Gastrocnemius medialis (tissue), 4 donors: Measurements from ENCODE around the gene CFL2. TPM values are rescaled to one million over a fixed set of nuclear protein-coding genes. Genes with fewer than 3 reads are reported as not detected.
"Not testable (repeated sequence)": the region's sequence is repeated elsewhere in the genome, so short reads cannot be mapped to it uniquely, and the experiment has no call there.

ENCODE experiments used
- ATAC-seq, 2 donors: fragments of 150-250 bp; one replicate each; pipeline ENCODE4 v1.9.1; 2016
- DNase-seq, 2 donors: peaks; one replicate each; pipeline ENCODE4 v3.0.0-alpha.2; 2019
- H3K27ac ChIP-seq, 4 donors: fragments of 200-600 bp; sonication (generic); 1 replicate in 1 of 4; 2 replicates in 3 of 4; pipeline ENCODE4 v1.5.1; 2016 to 2018; ENCODE audit warnings: mild to moderate bottlenecking in 2 of 4, moderate library complexity in 1 of 4
- H3K27me3 ChIP-seq, 3 donors: fragments of 200-600 bp; sonication (generic) in 2 of 3; 1 replicate in 1 of 3; 2 replicates in 2 of 3; pipeline versions ENCODE4 v1.5.1 to v1.6.0; 2016 to 2019; ENCODE audit warnings: mild to moderate bottlenecking in 1 of 3, moderate library complexity in 1 of 3
- H3K36me3 ChIP-seq, 2 donors: fragments of 200-600 bp; sonication (generic) in 1 of 2; one replicate each; pipeline ENCODE4 v1.5.1; 2017 to 2018
- H3K4me1 ChIP-seq, 2 donors: fragments of 200-600 bp; sonication (generic) in 1 of 2; one replicate each; pipeline ENCODE4 v1.5.1; 2016 to 2017; ENCODE audit warnings: mild to moderate bottlenecking in 2 of 2
- H3K4me3 ChIP-seq, 4 donors: fragments of 200-600 bp; sonication (generic) in 3 of 4; 1 replicate in 1 of 4; 2 replicates in 3 of 4; pipeline ENCODE4 v1.5.1; 2016 to 2019; ENCODE audit warnings: mild to moderate bottlenecking in 2 of 4
- H3K9me3 ChIP-seq, 3 donors: fragments of 200-600 bp; sonication (generic) in 2 of 3; 1 replicate in 1 of 3; 2 replicates in 2 of 3; pipeline ENCODE4 v1.5.1; 2016 to 2019
- CTCF ChIP-seq, 5 experiments: fragments of 450-650 bp in 3 of 5; fragments of 200-600 bp in 2 of 5; sonication (generic) in 2 of 5; IDR thresholded peaks in 4 of 5; conservative IDR thresholded peaks in 1 of 5; 1 replicate in 4 of 5; 2 replicates in 1 of 5; pipeline ENCODE4 v1.5.1; 2016 to 2019; ENCODE audit warnings: antibody characterized with exemption in 5 of 5, mild to moderate bottlenecking in 3 of 5, moderate library complexity in 3 of 5
- POLR2A ChIP-seq, 2 donors: fragments of 450-650 bp; IDR thresholded peaks; one replicate each; pipeline ENCODE4 v1.6.1; 2017; ENCODE audit warnings: antibody characterized with exemption in 2 of 2, mild to moderate bottlenecking in 2 of 2, moderate library complexity in 2 of 2
- in situ Hi-C, 4 donors: fragments of 200-750 bp; cut with MboI; loops; one replicate each; pipeline versions ENCODE4 v1.15.0 to v1.8.0; 2017; ENCODE audit warnings: low sequenced_read_pairs in 4 of 4
- intact Hi-C: fragments of 100-400 bp; cut with DNase I; formaldehyde crosslinking; loops from one replicate; pipeline ENCODE4 v1.15.1; 2023; ENCODE audit warnings: low total_unique reads
- total RNA-seq, 4 donors: library from RNA; depleted of rRNA; stranded (reverse); fragments of >200 nt; gene quantifications; one replicate each; pipeline versions ENCODE4 v1.1.0 to v1.2.3, GENCODE V29; 2016

CFL2 gene
- total RNA-seq, 4 donors from 2014 or later, result 331 to 434 (median 371) TPM

- Histone ChIP-seq H3K4me3 (no peak overlapping the region), H3K27ac (no peak overlapping the region), H3K4me1 (no peaks in the 10 kb centered on the region), H3K27me3 (no peaks in the 10 kb centered on the region), H3K9me3 (no peaks in the 10 kb centered on the region), H3K36me3 (peaks cover 0 to 8% of the 10 kb centered on the region in 2 donors)
- intact Hi-C loops, result no loop called here
- TF ChIP-seq CTCF (IDR thresholded peaks at IDR 0.05 in 4 of 5, conservative IDR thresholded peaks at IDR 0.05 in 1 of 5) (no peak), POLR2A (IDR thresholded peaks at IDR 0.05) (no peak)
- DNase-seq (no peak), ATAC-seq (no peak)
- in situ Hi-C loops, result no loop called here
These were observed 35.8 kb upstream of the CFL2 start for GRCh38 chr14:34750233-34750632.

- TF ChIP-seq CTCF (IDR thresholded peaks at IDR 0.05 in 4 of 5, conservative IDR thresholded peaks at IDR 0.05 in 1 of 5) (no peak), POLR2A (IDR thresholded peaks at IDR 0.05) (no peak)
These were observed 35.0 kb upstream of the CFL2 start for GRCh38 chr14:34749408-34749807.

DNA sequence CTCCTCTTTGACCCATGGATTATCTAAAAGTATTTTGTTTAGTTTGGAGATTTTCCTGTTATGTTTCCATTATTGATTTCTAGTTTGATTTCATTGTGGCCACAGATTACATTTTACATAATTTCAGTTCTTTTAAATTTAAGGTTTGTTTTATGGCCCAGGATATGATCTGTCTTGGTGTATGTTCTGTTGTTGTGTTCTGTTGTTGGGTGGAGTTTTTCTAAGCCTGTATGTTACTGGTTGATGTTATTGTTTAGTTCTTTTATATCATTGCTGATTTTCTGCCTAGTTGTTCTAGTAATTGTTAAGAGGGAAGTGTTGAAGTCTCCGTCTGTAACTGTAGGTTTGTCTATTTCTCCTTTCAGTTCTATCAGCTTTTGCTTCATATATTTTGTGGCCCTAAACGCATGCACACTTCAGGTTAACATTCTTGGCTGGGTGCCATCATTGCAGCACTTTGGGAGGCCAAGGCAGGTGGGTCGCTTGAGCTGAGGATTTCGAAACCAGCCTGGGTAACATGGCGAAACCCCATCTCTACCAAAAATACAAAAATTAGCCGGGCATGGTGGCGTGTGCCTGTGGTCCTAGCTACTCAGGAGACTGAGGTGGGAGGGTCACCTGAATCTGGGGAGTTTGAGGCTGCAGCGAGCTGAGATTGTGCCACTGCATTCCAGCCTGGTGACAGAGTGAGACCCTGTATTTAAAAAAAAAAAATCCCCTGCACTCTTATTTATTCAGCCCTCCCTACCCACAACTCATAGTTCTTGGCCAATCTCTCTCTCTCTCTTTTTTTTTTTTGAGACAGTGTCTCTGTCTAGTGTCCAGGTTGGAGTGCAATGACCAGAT is 28.1 kb upstream of the CFL2 start:
- Histone ChIP-seq H3K27me3 (no peaks in the 10 kb centered on the region), H3K27ac (no peak overlapping the region), H3K4me3 (no peak overlapping the region), H3K36me3 (no peaks in the 10 kb centered on the region), H3K9me3 (no peaks in the 10 kb centered on the region), H3K4me1 (no peaks in the 10 kb centered on the region)
- intact Hi-C loops (no loop called here), in situ Hi-C loops (no loop called here)
- TF ChIP-seq POLR2A (IDR thresholded peaks at IDR 0.05), result no peak
- TF ChIP-seq CTCF (IDR thresholded peaks at IDR 0.05 in 4 of 5, conservative IDR thresholded peaks at IDR 0.05 in 1 of 5), result no peak
- no peak for ATAC-seq
- no peak for DNase-seq

More at GRCh38 chr14:34749408-34749807, 35.0 kb upstream of the CFL2 start:
- in situ Hi-C loops (no loop called here), intact Hi-C loops (no loop called here)
- ATAC-seq (no peak), DNase-seq (no peak)
- Histone ChIP-seq H3K4me1 (no peaks in the 10 kb centered on the region), H3K27me3 (no peaks in the 10 kb centered on the region), H3K36me3 (peaks cover 0 to 8% of the 10 kb centered on the region in 2 donors), H3K27ac (no peak overlapping the region), H3K4me3 (no peak overlapping the region), H3K9me3 (no peaks in the 10 kb centered on the region)

DNA sequence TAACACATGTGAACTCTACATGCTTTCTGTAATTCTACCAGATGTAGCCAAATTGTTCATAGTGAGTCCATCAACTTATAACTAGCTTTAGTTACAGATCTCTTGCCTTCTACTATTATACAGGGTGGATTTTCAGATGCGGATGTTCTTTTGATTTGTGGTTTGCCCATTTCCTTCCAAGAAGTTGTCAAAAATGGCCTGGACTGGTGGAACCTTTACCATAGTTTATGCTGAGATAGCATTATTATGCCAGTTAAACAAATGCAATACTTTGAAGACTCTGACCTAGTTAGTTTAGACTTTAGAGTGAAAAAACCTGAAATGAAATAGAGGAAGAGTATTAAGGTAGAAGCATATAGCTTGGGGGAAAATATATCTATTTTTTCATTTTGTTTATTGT is 27.4 kb upstream of the CFL2 start:
- in situ Hi-C loops (no loop called here), intact Hi-C loops (no loop called here)
- no peaks in the 10 kb centered on the region for H3K9me3 ChIP-seq
- no peaks in the 10 kb centered on the region for H3K4me1 ChIP-seq
- H3K4me3 ChIP-seq, result no peak overlapping the region
- no peak overlapping the region for H3K27ac ChIP-seq
- TF ChIP-seq CTCF (IDR thresholded peaks at IDR 0.05 in 4 of 5, conservative IDR thresholded peaks at IDR 0.05 in 1 of 5) (no peak), POLR2A (IDR thresholded peaks at IDR 0.05) (no peak)
- no peaks in the 10 kb centered on the region for H3K36me3 ChIP-seq
- DNase-seq, result no peak
- no peak for ATAC-seq
- H3K27me3 ChIP-seq, result no peaks in the 10 kb centered on the region

- H3K27ac ChIP-seq, ATAC-seq, H3K9me3 ChIP-seq, H3K27me3 ChIP-seq, intact Hi-C loops, H3K4me1 ChIP-seq, DNase-seq, H3K4me3 ChIP-seq, H3K36me3 ChIP-seq, in situ Hi-C loops: not testable (repeated sequence)
These were observed 25.7 kb upstream of the CFL2 start for GRCh38 chr14:34740139-34740538.

- H3K4me3 ChIP-seq, H3K9me3 ChIP-seq, in situ Hi-C loops, H3K27me3 ChIP-seq, ATAC-seq, DNase-seq, intact Hi-C loops, H3K36me3 ChIP-seq, H3K4me1 ChIP-seq, H3K27ac ChIP-seq: not testable (repeated sequence)
These were observed 22.7 kb upstream of the CFL2 start for GRCh38 chr14:34737079-34737478.
